ENCODE data around the gene WNT2B. TPM values are rescaled to one million over a fixed set of nuclear protein-coding genes. Genes with fewer than 3 reads are reported as not detected.

The WNT2B gene
- total RNA-seq, 1 donor from 2014 or later = 18.5 TPM

- no peak overlapping the region for H3K4me3 ChIP-seq (ENCODE audit: insufficient read depth, low read depth, low read length)
- DNase-seq (ENCODE audit: low read depth) (peak; percentile 81), FAIRE-seq (peak; percentile 76)
- Mint-ChIP-seq H3K36me3 (ENCODE audit: low read depth, unreplicated experiment) (peaks cover 3% of the 10 kb centered on the region), H3K9me3 (ENCODE audit: unreplicated experiment) (no peaks in the 10 kb centered on the region), H3K27me3 (ENCODE audit: low read depth, unreplicated experiment) (no peaks in the 10 kb centered on the region), H3K4me3 (ENCODE audit: unreplicated experiment) (no peak overlapping the region), H3K27ac (ENCODE audit: unreplicated experiment) (peak overlapping the region; percentile 16), H3K4me1 (ENCODE audit: low read depth, unreplicated experiment) (peaks cover 35% of the 10 kb centered on the region)
- no peaks in the 10 kb centered on the region for H3K9me3 ChIP-seq (ENCODE audit: insufficient read depth, low read depth, low read length)
- peak overlapping the region; percentile 3 for H3K9ac ChIP-seq (ENCODE audit: low read length)
- H3K36me3 ChIP-seq (ENCODE audit: insufficient read depth, low read length) = peaks cover 5% of the 10 kb centered on the region
- no peak overlapping the region for H3K4me2 ChIP-seq (ENCODE audit: low read length)
- no peaks in the 10 kb centered on the region for H4K20me1 ChIP-seq (ENCODE audit: insufficient read depth, low read length)
- TF ChIP-seq EZH2 (IDR thresholded peaks at IDR 0.05; ENCODE audit: insufficient read depth, low read length) = no peak
- H2AFZ ChIP-seq (ENCODE audit: low read depth, low read length) = no peak overlapping the region
- H3K27me3 ChIP-seq (ENCODE audit: insufficient read depth, low read length) = no peaks in the 10 kb centered on the region
- no peak overlapping the region for H3K27ac ChIP-seq (ENCODE audit: low read depth, low read length)
- peaks cover 30% of the 10 kb centered on the region for H3K4me1 ChIP-seq (ENCODE audit: insufficient read depth, low read length)
- no peaks in the 10 kb centered on the region for H3K79me2 ChIP-seq (ENCODE audit: insufficient read depth, low read length)
Observed at GRCh38 chr1:112540226-112540794, 31.5 kb downstream of the WNT2B start.

GRCh38 chr1:112541299-112541698, 32.5 kb downstream of the WNT2B start:
- peaks cover 44% of the 10 kb centered on the region for H3K4me1 Mint-ChIP-seq (ENCODE audit: low read depth, unreplicated experiment)
- Histone ChIP-seq H3K36me3 (ENCODE audit: insufficient read depth, low read length) (peaks cover 5% of the 10 kb centered on the region), H3K79me2 (ENCODE audit: insufficient read depth, low read length) (no peaks in the 10 kb centered on the region), H3K9me3 (ENCODE audit: insufficient read depth, low read depth, low read length) (no peaks in the 10 kb centered on the region), H3K27me3 (ENCODE audit: insufficient read depth, low read length) (no peaks in the 10 kb centered on the region), H3K4me2 (ENCODE audit: low read length) (no peak overlapping the region), H3K4me1 (ENCODE audit: insufficient read depth, low read length) (peaks cover 39% of the 10 kb centered on the region), H2AFZ (ENCODE audit: low read depth, low read length) (no peak overlapping the region), H3K4me3 (ENCODE audit: insufficient read depth, low read depth, low read length) (no peak overlapping the region), H3K27ac (ENCODE audit: low read depth, low read length) (no peak overlapping the region), H3K9ac (ENCODE audit: low read length) (no peak overlapping the region), H4K20me1 (ENCODE audit: insufficient read depth, low read length) (no peaks in the 10 kb centered on the region)
- H3K9me3 Mint-ChIP-seq (ENCODE audit: unreplicated experiment) = no peaks in the 10 kb centered on the region
- H3K27ac Mint-ChIP-seq (ENCODE audit: unreplicated experiment) = no peak overlapping the region
- no peak for TF ChIP-seq CTCF (IDR thresholded peaks at IDR 0.05; ENCODE audit: insufficient read depth, low read depth, low read length)
- no peak for TF ChIP-seq EZH2 (IDR thresholded peaks at IDR 0.05; ENCODE audit: insufficient read depth, low read length)
- FAIRE-seq = no peak
- no peak for DNase-seq (ENCODE audit: low read depth)
- no peaks in the 10 kb centered on the region for H3K27me3 Mint-ChIP-seq (ENCODE audit: low read depth, unreplicated experiment)
- no peak overlapping the region for H3K4me3 Mint-ChIP-seq (ENCODE audit: unreplicated experiment)
- H3K36me3 Mint-ChIP-seq (ENCODE audit: low read depth, unreplicated experiment) = peaks cover 3% of the 10 kb centered on the region

GRCh38 chr1:112542206-112542973, 33.6 kb downstream of the WNT2B start:
- H3K36me3 Mint-ChIP-seq (ENCODE audit: low read depth, unreplicated experiment) = peaks cover 3% of the 10 kb centered on the region
- H3K36me3 ChIP-seq (ENCODE audit: insufficient read depth, low read length) = peaks cover 7% of the 10 kb centered on the region
- FAIRE-seq = no peak
- no peaks in the 10 kb centered on the region for H3K9me3 ChIP-seq (ENCODE audit: insufficient read depth, low read depth, low read length)
- H3K27me3 ChIP-seq (ENCODE audit: insufficient read depth, low read length) = no peaks in the 10 kb centered on the region
- peaks cover 38% of the 10 kb centered on the region for H3K4me1 Mint-ChIP-seq (ENCODE audit: low read depth, unreplicated experiment)
- peaks cover 31% of the 10 kb centered on the region for H3K4me1 ChIP-seq (ENCODE audit: insufficient read depth, low read length)
- no peaks in the 10 kb centered on the region for H3K27me3 Mint-ChIP-seq (ENCODE audit: low read depth, unreplicated experiment)
- H3K27ac Mint-ChIP-seq (ENCODE audit: unreplicated experiment) = peak overlapping the region; percentile 66
- H3K4me3 ChIP-seq (ENCODE audit: insufficient read depth, low read depth, low read length) = no peak overlapping the region
- H3K4me3 Mint-ChIP-seq (ENCODE audit: unreplicated experiment) = no peak overlapping the region
- H3K9me3 Mint-ChIP-seq (ENCODE audit: unreplicated experiment) = no peaks in the 10 kb centered on the region
- no peak for DNase-seq (ENCODE audit: low read depth)
- H4K20me1 ChIP-seq (ENCODE audit: insufficient read depth, low read length) = no peaks in the 10 kb centered on the region
- no peak overlapping the region for H3K9ac ChIP-seq (ENCODE audit: low read length)
- no peak overlapping the region for H2AFZ ChIP-seq (ENCODE audit: low read depth, low read length)
- TF ChIP-seq CTCF (IDR thresholded peaks at IDR 0.05; ENCODE audit: insufficient read depth, low read depth, low read length) = no peak
- TF ChIP-seq EZH2 (IDR thresholded peaks at IDR 0.05; ENCODE audit: insufficient read depth, low read length) = no peak
- H3K4me2 ChIP-seq (ENCODE audit: low read length) = no peak overlapping the region
- no peak overlapping the region for H3K27ac ChIP-seq (ENCODE audit: low read depth, low read length)
- no peaks in the 10 kb centered on the region for H3K79me2 ChIP-seq (ENCODE audit: insufficient read depth, low read length)

Measured in astrocyte (in vitro differentiated cells and primary cell).